Cardiac fibroblast (primary cell): ENCODE data around the gene NEURL1B.

Experiments
- DNase-seq, 2 donors: peaks; one replicate each; pipeline versions ENCODE4 v3.0.0 to v3.0.0-alpha.2; 2010; ENCODE audit warnings: low read depth in 2 of 2
- H3K4me3 ChIP-seq, 2 donors: replicated peaks in 1 of 2; 1 replicate in 1 of 2; 2 replicates in 1 of 2; pipeline ENCODE4 v1.5.1; 2011; ENCODE audit warnings: low read depth in 2 of 2, low read length in 2 of 2, mild to moderate bottlenecking in 2 of 2, moderate library complexity in 1 of 2
- CTCF ChIP-seq: IDR thresholded peaks from one replicate; pipeline ENCODE4 v1.5.1; 2011; ENCODE audit warnings: low read depth, mild to moderate bottlenecking, low read length, inconsistent platforms

NEURL1B gene

GRCh38 chr5:172624996-172625964 is 15.8 kb upstream of the NEURL1B start:
- no peak overlapping the region for H3K4me3 ChIP-seq
- no peak for TF ChIP-seq CTCF
- no peak for DNase-seq

GRCh38 chr5:172626031-172626581 is 15.0 kb upstream of the NEURL1B start:
- no peak overlapping the region for H3K4me3 ChIP-seq
- DNase-seq: no peak
- TF ChIP-seq CTCF: no peak

GRCh38 chr5:172630082-172630481 is 11.0 kb upstream of the NEURL1B start:
- no peak for TF ChIP-seq CTCF

GRCh38 chr5:172630482-172630881 is 10.6 kb upstream of the NEURL1B start:
- no peak overlapping the region for H3K4me3 ChIP-seq
- no peak for TF ChIP-seq CTCF
- DNase-seq: no peak

More at GRCh38 chr5:172630082-172630481, 11.0 kb upstream of the NEURL1B start:
- no peak for DNase-seq
- no peak overlapping the region for H3K4me3 ChIP-seq

- no peak for DNase-seq
- H3K4me3 ChIP-seq: no peak overlapping the region
- no peak for TF ChIP-seq CTCF
Observed at GRCh38 chr5:172630986-172631385, 10.1 kb upstream of the NEURL1B start.

- H3K4me3 ChIP-seq: no peak overlapping the region
- DNase-seq: no peak
- no peak for TF ChIP-seq CTCF
Observed at GRCh38 chr5:172632346-172633092, 8.5 kb upstream of the NEURL1B start.
